HepG2 (cell line): ENCODE measurements around the gene IL1RL2. TPM values are rescaled to one million over a fixed set of nuclear protein-coding genes. Genes with fewer than 3 reads are reported as not detected.

ENCODE experiments used
- ATAC-seq: fragments of 200-7000 bp; cut with Tn5 transposase; 3 replicates; pipeline ENCODE4 v1.9.1; 2020; ENCODE audit warnings: mild to moderate bottlenecking, moderate library complexity
- BruUV-seq: library from RNA; stranded (reverse); fragments of 400-500 nt; replicated peaks from 2 replicates; lab custom pipeline; 2021; lab: Mats Ljungman, UMichigan
- CTCF ChIA-PET: fragments of 300-600 bp; formaldehyde crosslinking; extraction: SDS; loops from one replicate; lab custom pipeline; 2021; ENCODE audit warnings: low total read pairs, inconsistent platforms, low intra/inter-chr PET ratio; lab: Yijun Ruan, JAX
- POLR2A ChIA-PET: fragments of 350-600 bp; sonication (Branson Sonifier 250); formaldehyde crosslinking; loops from one replicate; lab custom pipeline; 2020; ENCODE audit warnings: antibody characterized with exemption, inconsistent platforms; lab: Yijun Ruan, JAX
- DNase-seq: peaks from one replicate; pipeline ENCODE4 v3.0.0-alpha.2; 2015; ENCODE audit warnings: low spot score
- FAIRE-seq: peaks from 3 replicates; lab custom pipeline; 2011; peaks lifted over from hg19 to GRCh38; lab: Jason Lieb, UNC
- H2AFZ ChIP-seq: one replicate; pipeline ENCODE4 v1.6.1; 2011; ENCODE audit warnings: low read length, inconsistent platforms
- H3K27ac ChIP-seq: fragments of 300-600 bp; 3 replicates; pipeline ENCODE4 v1.8.0; 2011; ENCODE audit warnings: mixed run types, mild to moderate bottlenecking, mixed read lengths, low read length, inconsistent platforms; ENCODE audit not compliant: insufficient read depth; ENCODE audit errors: extremely low read length
- H3K27me3 ChIP-seq, 2 experiments: fragments of 200-600 bp in 1 of 2; 2 replicates in 1 of 2; 3 replicates in 1 of 2; pipeline versions ENCODE4 v1.6.0 to v1.8.0; 2011; ENCODE audit warnings: low read length in 2 of 2, mild to moderate bottlenecking in 2 of 2, moderate library complexity in 2 of 2, inconsistent platforms in 1 of 2; ENCODE audit not compliant: insufficient read depth in 2 of 2, control insufficient read depth in 1 of 2
- H3K36me3 ChIP-seq, 2 experiments: fragments of 200-600 bp in 1 of 2; replicated peaks in 1 of 2; 2 replicates in 1 of 2; 3 replicates in 1 of 2; pipeline versions ENCODE4 v1.5.1 to v1.8.0; 2011; ENCODE audit warnings: low read length in 2 of 2, inconsistent platforms in 1 of 2; ENCODE audit not compliant: insufficient read depth in 2 of 2, control insufficient read depth in 1 of 2
- H3K4me1 ChIP-seq: 2 replicates; pipeline ENCODE4 v1.5.1; 2012; ENCODE audit warnings: low read length, inconsistent platforms; ENCODE audit not compliant: insufficient read depth
- H3K4me2 ChIP-seq: 2 replicates; pipeline ENCODE4 v1.6.0; 2011; ENCODE audit warnings: low read depth, low read length, inconsistent platforms
- H3K4me3 ChIP-seq, 3 experiments: fragments of 200-600 bp in 1 of 3; sonication (generic), shearing (Covaris generic) in 1 of 3; replicated peaks in 1 of 3; 2 replicates each; pipeline ENCODE4 v1.5.1; 2011 to 2016; ENCODE audit warnings: low read length in 3 of 3, inconsistent platforms in 2 of 3, low read depth in 2 of 3, mild to moderate bottlenecking in 2 of 3, control low read depth in 1 of 3, mixed read lengths in 1 of 3; ENCODE audit not compliant: insufficient read depth in 1 of 3
- H3K79me2 ChIP-seq: one replicate; pipeline ENCODE4 v1.6.1; 2011; ENCODE audit warnings: low read length, inconsistent platforms; ENCODE audit not compliant: insufficient read depth
- H3K9ac ChIP-seq: 2 replicates; pipeline ENCODE4 v1.6.0; 2011; ENCODE audit warnings: mild to moderate bottlenecking, low read depth, low read length, inconsistent platforms; ENCODE audit not compliant: insufficient read depth
- H3K9me3 ChIP-seq: 2 replicates; pipeline ENCODE4 v1.5.1; 2012; ENCODE audit warnings: mild to moderate bottlenecking, low read length
- H4K20me1 ChIP-seq: 2 replicates; pipeline ENCODE4 v1.6.0; 2011; ENCODE audit warnings: inconsistent platforms, mild to moderate bottlenecking, low read length, moderate library complexity; ENCODE audit not compliant: insufficient read depth
- SOX13 ChIP-seq, 3 experiments: fragments of 450-650 bp in 1 of 3; sonication (generic) in 1 of 3; formaldehyde crosslinking in 1 of 3; IDR thresholded peaks in 2 of 3; conservative IDR thresholded peaks in 1 of 3; 2 replicates each; pipeline versions ENCODE4 v1.5.0 to v1.6.1; 2016 to 2020; ENCODE audit warnings: antibody characterized with exemption in 1 of 3, mild to moderate bottlenecking in 1 of 3, missing compliant biosample characterization in 1 of 3, missing genetic modification reagents in 1 of 3, moderate library complexity in 1 of 3
- STAT5B ChIP-seq: sonication (generic); formaldehyde crosslinking; IDR thresholded peaks from 2 replicates; pipeline ENCODE4 v1.4.0; 2020; ENCODE audit warnings: missing genetic modification reagents
- ZMYM4 ChIP-seq: sonication (generic); formaldehyde crosslinking; IDR thresholded peaks from 2 replicates; pipeline ENCODE4 v1.8.1; 2023; ENCODE audit warnings: mild to moderate bottlenecking, missing genetic modification reagents
- ZNF782 ChIP-seq: sonication (generic); formaldehyde crosslinking; IDR thresholded peaks from 2 replicates; pipeline ENCODE4 v1.4.0; 2020; ENCODE audit warnings: missing genetic modification reagents, mild to moderate bottlenecking, borderline replicate concordance
- WGBS: methylation state at CpG from one replicate; pipeline ENCODE4 v1.1.6; 2017; ENCODE audit warnings: low lambda C conversion rate; 5-methylcytosine and 5-hydroxymethylcytosine counted together
- in situ Hi-C: cut with HindIII; loops from 2 replicates; pipeline ENCODE4 v1.10.0; 2017; ENCODE audit warnings: low pct_unique_long_range_greater_than_20kb; ENCODE audit not compliant: extremely low pct_ligation_motif_present
- intact Hi-C: fragments of 100-400 bp; cut with micrococcal nuclease; formaldehyde crosslinking; loops from one replicate; pipeline ENCODE4 v1.10.0; 2022; ENCODE audit not compliant: unreplicated experiment
- polyA plus RNA-seq, 8 experiments: library from polyadenylated mRNA; depleted of rRNA in 3 of 8; stranded (reverse) in 7 of 8; unstranded in 1 of 8; fragments of >200 nt; fragmentation: Illumina TruSeq in 4 of 8; extraction: Trizol in 4 of 8; gene quantifications; 2 replicates each; pipeline versions ENCODE4 v1.2.1 to v1.2.3, GENCODE V29; 2011 to 2016; ENCODE audit warnings: low read depth in 4 of 8, missing spikeins in 1 of 8, mixed read lengths in 1 of 8; ENCODE audit not compliant: insufficient read depth in 1 of 8
- total RNA-seq, 5 experiments: library from RNA; depleted of rRNA; stranded (reverse); fragments of >200 nt; fragmentation: Illumina TruSeq; extraction: Trizol; gene quantifications; 2 replicates each; pipeline ENCODE4 v1.2.3, GENCODE V29; 2016; ENCODE audit warnings: low read depth in 1 of 5
- TF ChIP-seq, protein P1 (sequence below): sonication (generic); formaldehyde crosslinking; IDR thresholded peaks from 2 replicates; pipeline ENCODE4 v1.5.1; 2020; ENCODE audit warnings: mild to moderate bottlenecking, missing genetic modification reagents, moderate library complexity

Gene IL1RL2
- total and polyA plus RNA-seq, 2 of the 13 experiments (the other 11 are each of a cell fraction or from before 2014, with no cell fraction given): 0.03 TPM; not detected in 1

GRCh38 chr2:102154364-102154763 is 32.5 kb upstream of the IL1RL2 start:
- ATAC-seq: no peak
- Histone ChIP-seq H3K4me3 (no peak overlapping the region), H3K4me2 (no peak overlapping the region), H3K27ac (peak overlapping the region; percentile 80), H2AFZ (no peak overlapping the region), H3K9me3 (no peaks in the 10 kb centered on the region), H4K20me1 (no peaks in the 10 kb centered on the region), H3K79me2 (peaks cover 49% of the 10 kb centered on the region), H3K27me3 (no peaks in the 10 kb centered on the region), H3K4me1 (peaks cover 95% of the 10 kb centered on the region), H3K36me3 (peaks cover 21 to 74% of the 10 kb centered on the region in 2 experiments), H3K9ac (no peak overlapping the region)
- DNase-seq: no peak
- ChIA-PET POLR2A (interaction anchor here (2.1 to 6.7 kb wide), 6 partner anchors 11 to 121 kb away, joined by 10 to 128 read pairs (median 22); partner anchors contain the start of gene IL1R1), CTCF (no interaction called here)
- TF ChIP-seq SOX13 (IDR thresholded peaks at IDR 0.05) (no peak), SOX13 (CRISPR knock-in tag; conservative IDR thresholded peaks at IDR 0.05 in 1 of 2, IDR thresholded peaks at IDR 0.05 in 1 of 2) (no peak), ZNF782 (CRISPR knock-in tag) (0 out of 2 replicates have a peak, but pooled peaks have one; percentile 34), ZMYM4 (CRISPR knock-in tag) (0 out of 2 replicates have a peak, but pooled peaks have one; percentile 3), STAT5B (CRISPR knock-in tag) (no peak)
- TF ChIP-seq, protein P1, sequence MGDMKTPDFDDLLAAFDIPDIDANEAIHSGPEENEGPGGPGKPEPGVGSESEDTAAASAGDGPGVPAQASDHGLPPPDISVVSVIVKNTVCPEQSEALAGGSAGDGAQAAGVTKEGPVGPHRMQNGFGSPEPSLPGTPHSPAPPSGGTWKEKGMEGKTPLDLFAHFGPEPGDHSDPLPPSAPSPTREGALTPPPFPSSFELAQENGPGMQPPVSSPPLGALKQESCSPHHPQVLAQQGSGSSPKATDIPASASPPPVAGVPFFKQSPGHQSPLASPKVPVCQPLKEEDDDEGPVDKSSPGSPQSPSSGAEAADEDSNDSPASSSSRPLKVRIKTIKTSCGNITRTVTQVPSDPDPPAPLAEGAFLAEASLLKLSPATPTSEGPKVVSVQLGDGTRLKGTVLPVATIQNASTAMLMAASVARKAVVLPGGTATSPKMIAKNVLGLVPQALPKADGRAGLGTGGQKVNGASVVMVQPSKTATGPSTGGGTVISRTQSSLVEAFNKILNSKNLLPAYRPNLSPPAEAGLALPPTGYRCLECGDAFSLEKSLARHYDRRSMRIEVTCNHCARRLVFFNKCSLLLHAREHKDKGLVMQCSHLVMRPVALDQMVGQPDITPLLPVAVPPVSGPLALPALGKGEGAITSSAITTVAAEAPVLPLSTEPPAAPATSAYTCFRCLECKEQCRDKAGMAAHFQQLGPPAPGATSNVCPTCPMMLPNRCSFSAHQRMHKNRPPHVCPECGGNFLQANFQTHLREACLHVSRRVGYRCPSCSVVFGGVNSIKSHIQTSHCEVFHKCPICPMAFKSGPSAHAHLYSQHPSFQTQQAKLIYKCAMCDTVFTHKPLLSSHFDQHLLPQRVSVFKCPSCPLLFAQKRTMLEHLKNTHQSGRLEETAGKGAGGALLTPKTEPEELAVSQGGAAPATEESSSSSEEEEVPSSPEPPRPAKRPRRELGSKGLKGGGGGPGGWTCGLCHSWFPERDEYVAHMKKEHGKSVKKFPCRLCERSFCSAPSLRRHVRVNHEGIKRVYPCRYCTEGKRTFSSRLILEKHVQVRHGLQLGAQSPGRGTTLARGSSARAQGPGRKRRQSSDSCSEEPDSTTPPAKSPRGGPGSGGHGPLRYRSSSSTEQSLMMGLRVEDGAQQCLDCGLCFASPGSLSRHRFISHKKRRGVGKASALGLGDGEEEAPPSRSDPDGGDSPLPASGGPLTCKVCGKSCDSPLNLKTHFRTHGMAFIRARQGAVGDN (CRISPR knock-in tag): peak; percentile 64
- FAIRE-seq: no peak
- BruUV-seq: no TSS peak
- intact Hi-C loops: no loop called here
- WGBS: 94% methylated on average over 6 of the region's 6 CpGs
- in situ Hi-C loops: no loop called here
